GM19467 (cell line): Measurements from ENCODE around the gene EPDR1.

Experiments
- ATAC-seq: cut with Tn5 transposase; IDR thresholded peaks from one replicate; pipeline ENCODE4 v1.9.1; 2021; ENCODE audit warnings: mild to moderate bottlenecking, moderate library complexity; ENCODE audit not compliant: unreplicated experiment

Gene EPDR1

DNA sequence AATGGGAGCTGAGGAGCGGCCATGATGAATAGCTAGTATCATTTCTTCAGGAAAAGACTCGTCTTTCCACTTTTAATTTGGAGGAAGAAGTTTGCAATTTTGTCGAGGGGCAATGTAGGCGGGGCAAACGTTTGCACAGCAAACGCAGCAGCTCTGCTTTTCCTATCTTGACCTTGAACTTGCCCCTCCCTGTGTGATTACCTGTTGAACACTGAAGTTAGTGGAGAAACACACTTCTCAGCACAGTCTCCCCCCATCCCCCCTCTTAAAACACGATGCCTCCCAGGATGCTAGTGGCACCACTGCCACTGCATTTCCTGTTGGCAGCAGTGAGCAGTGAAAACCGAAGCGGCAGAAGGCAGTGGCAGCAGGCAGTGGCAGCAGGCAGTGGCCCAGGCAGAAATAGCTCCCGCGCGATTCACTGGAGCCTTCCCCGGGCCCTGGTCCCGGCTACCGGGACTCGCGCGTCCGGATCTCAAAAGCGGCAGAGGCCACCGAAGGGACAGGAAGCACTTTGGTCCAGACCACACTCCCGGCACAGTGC, at the start of gene EPDR1:
Gene EPDR1, plus strand, starts transcription at position 336 of the 544 bp plus-strand sequence. CDS start 300 bp downstream, outside the sequence.
- peak; percentile 47 for ATAC-seq

- no peak for ATAC-seq
Observed at GRCh38 chr7:37882086-37882485, 38.4 kb upstream of the EPDR1 start.

DNA sequence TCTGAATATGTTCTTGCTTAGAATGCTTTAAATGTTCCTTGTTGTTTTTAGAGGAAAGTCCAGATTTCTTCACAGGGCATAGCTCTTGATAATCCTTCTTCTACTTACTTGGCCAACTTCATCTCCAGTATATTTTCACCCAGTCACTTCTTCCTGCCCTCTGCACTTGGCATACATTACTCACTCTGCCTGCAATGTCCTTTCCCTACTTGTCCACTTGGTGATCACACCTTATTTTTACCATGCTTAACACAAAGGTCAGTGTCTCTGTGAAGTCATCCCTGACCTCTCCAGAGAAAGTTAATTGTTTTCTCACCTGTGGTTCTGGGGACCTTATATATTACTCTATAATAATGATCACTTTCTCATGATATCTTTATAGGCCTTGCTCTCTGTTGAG, 27.1 kb upstream of the EPDR1 start:
- no peak for ATAC-seq

- no peak for ATAC-seq
Observed at GRCh38 chr7:37894671-37895070, 25.8 kb upstream of the EPDR1 start.

GRCh38 chr7:37899712-37900247, 20.7 kb upstream of the EPDR1 start:
- no peak for ATAC-seq

GRCh38 chr7:37901236-37901827, 19.1 kb upstream of the EPDR1 start:
- ATAC-seq: no peak

- ATAC-seq: no peak
Observed at GRCh38 chr7:37901890-37902524, 18.4 kb upstream of the EPDR1 start.

DNA sequence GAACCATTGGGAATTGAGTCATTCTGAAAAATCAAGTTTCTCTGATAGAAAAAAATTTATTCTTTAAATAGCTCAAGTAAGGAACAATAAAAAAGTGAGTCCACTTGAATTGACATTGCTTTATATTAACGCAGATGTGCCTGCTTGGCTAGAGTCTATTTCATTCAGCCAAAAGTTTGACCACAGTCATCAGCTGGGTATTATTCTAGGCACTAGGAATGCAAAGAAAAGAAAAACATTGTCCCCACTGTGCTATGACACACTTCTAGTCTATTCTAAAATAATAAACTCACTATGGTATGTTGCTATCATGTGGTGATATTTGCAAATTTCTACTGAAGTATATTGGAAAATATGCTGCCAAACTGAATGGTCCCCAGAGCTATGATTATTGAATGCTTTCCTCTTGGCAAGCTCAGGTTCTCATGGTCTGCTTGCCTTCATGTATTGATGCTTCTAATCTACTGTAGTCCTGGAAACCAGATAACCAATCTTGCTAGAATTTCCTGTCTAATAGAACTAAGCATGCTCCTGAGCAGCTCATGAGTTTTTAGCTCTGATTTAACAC, 12.1 kb upstream of the EPDR1 start:
- no peak for ATAC-seq

- no peak for ATAC-seq
Observed at GRCh38 chr7:37912756-37913155, 7.7 kb upstream of the EPDR1 start.

GRCh38 chr7:37915438-37915837, 5.0 kb upstream of the EPDR1 start:
- ATAC-seq: no peak

DNA sequence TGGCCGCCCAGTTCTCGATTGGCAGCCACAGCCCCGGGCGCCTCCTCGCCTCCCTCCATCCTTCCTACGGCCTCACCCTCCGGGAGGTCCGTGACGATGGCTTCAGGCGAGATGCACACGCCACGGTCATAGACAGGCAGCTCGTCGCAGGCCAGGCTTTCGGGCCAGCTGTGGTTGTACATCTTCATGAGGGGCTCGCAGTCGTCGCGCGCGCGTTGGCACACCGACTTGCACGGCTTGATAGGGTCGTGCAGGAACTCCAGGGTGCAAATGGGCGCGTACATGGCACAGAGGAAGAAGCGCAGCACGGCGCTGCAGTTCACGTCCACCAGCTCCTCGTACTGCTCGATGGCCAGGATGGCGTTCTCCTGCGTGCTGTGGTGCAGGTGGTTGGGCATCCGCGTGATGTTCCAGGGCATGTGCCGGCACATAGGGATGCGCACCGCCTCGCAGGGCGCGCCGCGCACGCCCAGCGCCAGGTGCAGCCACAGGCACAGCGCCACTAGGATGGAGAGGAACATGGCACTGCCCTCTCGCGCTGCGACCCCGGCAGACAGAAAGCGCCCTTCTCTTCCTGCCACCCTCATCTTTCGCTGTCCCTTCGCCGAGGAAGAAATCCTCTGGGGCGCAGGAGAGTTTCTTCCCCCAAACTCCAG, 4.3 kb upstream of the EPDR1 start:
- ATAC-seq: no peak

- ATAC-seq: peak; percentile 37
Observed at GRCh38 chr7:37916673-37917660, 3.5 kb upstream of the EPDR1 start, which contains the start of gene SFRP4. Gene SFRP4 (minus strand): TSS chr7:37916817. CDS start chr7:37916537, 280 bp downstream.

DNA sequence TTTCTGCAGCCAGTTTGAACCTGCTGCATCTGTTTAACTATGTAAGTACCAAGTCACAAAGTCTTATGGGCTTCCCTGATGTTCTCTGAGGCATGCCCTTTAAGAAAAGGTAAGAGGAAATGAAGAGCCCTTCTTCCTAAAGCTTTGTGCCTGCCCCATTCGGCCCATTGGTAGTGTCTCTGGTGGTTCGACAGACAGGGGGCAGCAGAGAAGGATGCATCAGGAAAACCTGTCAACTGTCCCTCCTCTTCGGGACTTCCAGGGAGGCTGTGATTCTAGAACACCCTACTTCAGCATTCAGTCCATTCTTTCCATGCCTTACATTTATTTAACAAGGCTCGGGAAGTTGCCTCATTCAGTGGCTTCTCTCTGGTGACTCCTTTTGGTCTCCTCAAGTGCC, 1.9 kb upstream of the EPDR1 start:
- ATAC-seq: no peak

DNA sequence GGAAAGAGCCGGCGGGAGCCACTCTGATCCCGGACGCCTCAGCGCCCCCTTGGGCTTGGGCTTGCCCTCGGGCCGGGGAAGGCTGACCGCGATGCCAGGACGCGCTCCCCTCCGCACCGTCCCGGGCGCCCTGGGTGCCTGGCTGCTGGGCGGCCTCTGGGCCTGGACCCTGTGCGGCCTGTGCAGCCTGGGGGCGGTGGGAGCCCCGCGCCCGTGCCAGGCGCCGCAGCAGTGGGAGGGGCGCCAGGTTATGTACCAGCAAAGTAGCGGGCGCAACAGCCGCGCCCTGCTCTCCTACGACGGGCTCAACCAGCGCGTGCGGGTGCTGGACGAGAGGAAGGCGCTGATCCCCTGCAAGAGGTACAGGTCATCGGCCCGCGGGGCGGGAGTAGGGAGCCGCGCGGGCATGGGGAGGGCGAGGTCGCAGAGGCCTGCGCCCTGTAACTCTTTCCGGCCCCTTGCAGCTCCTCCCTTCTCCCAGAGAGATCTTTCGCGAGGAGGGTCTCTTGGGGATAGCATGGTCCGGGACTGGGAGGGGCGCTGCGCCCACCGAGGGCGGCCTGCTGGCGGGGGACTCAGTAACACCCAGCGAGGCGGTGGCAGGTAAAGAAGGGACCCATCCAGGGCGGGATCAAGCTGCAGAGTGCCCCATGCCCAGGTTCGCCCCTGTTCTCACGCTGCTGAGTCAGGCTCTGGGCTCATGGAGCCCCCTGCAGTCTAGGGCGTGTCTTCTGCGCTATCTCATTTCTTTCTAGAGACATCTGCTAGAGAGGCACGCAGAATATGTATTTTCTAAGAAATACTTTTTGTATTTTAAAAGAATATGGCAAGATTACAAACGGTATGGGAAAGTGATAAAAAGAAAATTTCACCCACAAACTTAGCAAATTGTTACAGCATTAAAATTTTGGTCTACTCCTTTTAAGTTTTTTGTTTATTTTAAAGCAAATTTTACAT, 687 bp downstream of the EPDR1 start:
- peak; percentile 35 for ATAC-seq

GRCh38 chr7:37921876-37922275, 1.4 kb downstream of the EPDR1 start:
- ATAC-seq: no peak

DNA sequence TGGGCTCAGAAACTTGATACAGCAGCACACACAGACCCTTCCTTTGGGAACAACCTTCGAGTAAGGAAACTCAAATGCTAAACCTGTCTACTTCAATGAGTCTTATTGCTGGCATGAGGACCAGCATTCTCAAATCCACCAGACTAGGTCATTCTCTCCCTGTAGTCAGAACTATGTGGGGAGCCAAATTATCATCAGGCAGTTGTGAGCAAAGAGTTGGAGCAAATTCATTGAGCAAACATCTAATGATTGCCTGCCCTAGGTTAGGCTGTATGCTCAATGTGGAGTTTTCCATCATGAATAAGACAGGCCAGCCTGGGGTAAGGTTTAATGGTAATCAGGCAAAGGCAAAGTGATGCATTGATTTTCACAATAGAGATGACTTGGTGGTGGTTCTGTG, 3.6 kb downstream of the EPDR1 start:
- no peak for ATAC-seq

DNA sequence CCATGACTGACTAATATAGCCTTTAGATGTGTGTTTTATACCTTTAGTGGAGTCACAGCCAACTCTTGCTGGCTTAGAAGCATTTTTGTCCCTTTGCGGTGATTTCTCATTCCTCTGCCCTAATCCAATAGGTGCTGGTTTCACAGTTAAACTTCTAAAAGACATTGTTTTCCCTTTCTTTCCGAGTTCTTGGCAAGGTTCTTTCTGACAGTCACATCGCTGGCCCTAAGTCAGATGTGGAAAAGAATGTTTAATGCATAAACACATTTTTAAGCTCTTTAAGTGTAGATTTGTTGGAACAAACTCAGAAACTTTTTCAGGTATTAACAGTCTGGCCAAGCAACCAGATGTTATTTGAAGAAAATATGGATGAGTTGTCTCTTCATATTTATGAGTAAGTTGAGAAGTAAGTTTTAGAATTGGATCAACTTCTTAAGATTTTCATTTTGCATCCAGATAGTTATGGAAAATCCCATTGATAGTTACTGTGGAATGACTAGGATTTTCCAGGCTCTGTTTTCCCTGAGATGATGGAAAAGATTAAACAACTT, 4.1 kb downstream of the EPDR1 start:
- no peak for ATAC-seq

DNA sequence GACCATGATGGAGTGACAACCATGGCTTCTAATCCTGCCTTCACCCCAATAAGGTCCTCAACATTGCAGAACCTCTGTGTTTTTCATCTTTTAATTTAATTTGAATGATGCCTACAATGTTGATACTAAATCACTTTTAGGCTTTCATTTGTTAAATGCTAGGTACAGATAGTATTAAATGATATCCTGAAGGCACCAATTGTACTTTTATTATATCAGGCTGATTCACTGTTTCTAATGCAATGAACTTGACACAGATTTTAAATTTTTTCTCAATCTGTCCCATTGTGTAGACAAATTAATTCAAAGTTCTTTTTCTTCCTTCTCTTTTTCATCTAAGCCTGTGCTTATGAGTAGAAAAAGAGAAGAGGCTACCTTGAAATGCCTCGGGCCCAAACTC, 5.2 kb downstream of the EPDR1 start:
- no peak for ATAC-seq
